Heart left ventricle (tissue), 13 donors: ENCODE data around the gene KIFAP3.

ENCODE experiments used
- CTCF ChIP-seq, 12 donors: fragments of 200-600 bp; sonication (generic) in 4 of 12; IDR thresholded peaks; one replicate each; pipeline versions ENCODE4 v1.5.0 to v1.8.0; 2018 to 2022; ENCODE audit warnings: antibody characterized with exemption in 12 of 12, mild to moderate bottlenecking in 5 of 12
- POLR2A ChIP-seq, 2 donors: fragments of 450-650 bp; IDR thresholded peaks; one replicate each; pipeline ENCODE4 v1.6.1; 2017; ENCODE audit warnings: antibody characterized with exemption in 2 of 2, mild to moderate bottlenecking in 2 of 2, moderate library complexity in 2 of 2
- donor health status: ischemic (EF 13 %, LVEDD 7.1; RV severe dilation, severe dysfunction).
- donor health status: DM: no; HTN: yes; CAD: no.
- donor health status: DM: no; HTN: no; CAD: no.
- donor health status: ischemic (EF 25% LVEDD 6.9; RV normal size, moderate dysfunction).
- donor health status: ischemic (EF 25% LVEDD 5.7; RV mildly dilated, moderate dysfunction).
- donor health status: ischemic (EF 35%, LVEDD 5.7; RV mildly dilated, moderate dysfunction).
- donor health status: nonischemic (EF 11% LVEDD 7.7; RV severe dilation, severe dysfunction).
- donor health status: DM: yes; HTN: yes; CAD: no.
- donor health status: PGD.
- donor health status: ischemic (EF 29% LVEDD 5.4; RV normal size, mild dysfunction).
- donor health status: nonischemic (EF 23%, LVEDD 6.1; RV moderate dilation, normal function).

- TF ChIP-seq POLR2A (IDR thresholded peaks at IDR 0.05) (no peak), CTCF (IDR thresholded peaks at IDR 0.05) (no peak)
Observed at GRCh38 chr1:169958987-169959386, 115.5 kb downstream of the KIFAP3 start.
